Nephron (organoid): ENCODE data around the gene C8G.

ENCODE experiments used
- H3K27ac Mint-ChIP-seq, 3 experiments: 2 replicates each; pipeline ENCODE4 v1.8.0; 2020; ENCODE audit warnings: mixed read lengths in 3 of 3, mild to moderate bottlenecking in 2 of 3, moderate library complexity in 1 of 3
- H3K27me3 Mint-ChIP-seq: 2 replicates; pipeline ENCODE4 v1.8.0; 2021; ENCODE audit warnings: low read depth, mild to moderate bottlenecking, moderate library complexity, mixed read lengths
- H3K36me3 Mint-ChIP-seq: 2 replicates; pipeline ENCODE4 v1.8.0; 2020; ENCODE audit warnings: low read depth, mixed read lengths
- H3K4me1 Mint-ChIP-seq: 2 replicates; pipeline ENCODE4 v1.8.0; 2020; ENCODE audit warnings: mixed read lengths
- H3K4me3 Mint-ChIP-seq, 3 experiments: 2 replicates each; pipeline ENCODE4 v1.8.0; 2020; ENCODE audit warnings: mild to moderate bottlenecking in 3 of 3, mixed read lengths in 3 of 3, moderate library complexity in 2 of 3
- H3K9me3 Mint-ChIP-seq: 2 replicates; pipeline ENCODE4 v1.8.0; 2020; ENCODE audit warnings: mixed read lengths
- TF ChIP-seq, protein P1 (sequence below), 3 experiments: fragments of 200-600 bp; sonication (generic); IDR thresholded peaks; one replicate each; pipeline ENCODE4 v1.5.0; 2021; ENCODE audit warnings: antibody characterized with exemption in 3 of 3; ENCODE audit not compliant: unreplicated experiment in 3 of 3

Gene C8G

DNA sequence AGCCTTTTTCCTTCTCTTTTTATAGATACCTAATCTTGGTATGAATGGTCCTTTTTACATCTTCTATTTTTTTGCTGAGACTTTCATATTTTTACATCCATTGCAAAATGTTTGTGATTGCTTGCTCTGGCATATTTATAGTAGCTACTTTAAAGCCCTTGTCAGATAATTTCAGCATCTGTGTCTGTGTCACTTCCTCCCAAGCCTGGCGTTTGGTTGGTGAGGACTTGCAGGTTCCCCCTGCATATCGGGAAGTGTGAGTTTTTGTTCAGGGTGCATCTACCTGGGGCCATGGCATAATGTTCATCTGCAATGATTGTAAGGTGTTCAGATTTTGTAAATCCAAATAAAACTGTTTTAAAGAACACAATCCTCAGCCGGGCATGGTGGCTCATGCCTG, 9.4 kb upstream of the C8G start:
- peaks cover 8% of the 10 kb centered on the region for H3K9me3 Mint-ChIP-seq
- H3K4me1 Mint-ChIP-seq, result no peaks in the 10 kb centered on the region
- peaks cover 52% of the 10 kb centered on the region for H3K36me3 Mint-ChIP-seq
- H3K27ac Mint-ChIP-seq, result no peak overlapping the region
- H3K4me3 Mint-ChIP-seq, result no peak overlapping the region
- no peaks in the 10 kb centered on the region for H3K27me3 Mint-ChIP-seq
- TF ChIP-seq, protein P1, sequence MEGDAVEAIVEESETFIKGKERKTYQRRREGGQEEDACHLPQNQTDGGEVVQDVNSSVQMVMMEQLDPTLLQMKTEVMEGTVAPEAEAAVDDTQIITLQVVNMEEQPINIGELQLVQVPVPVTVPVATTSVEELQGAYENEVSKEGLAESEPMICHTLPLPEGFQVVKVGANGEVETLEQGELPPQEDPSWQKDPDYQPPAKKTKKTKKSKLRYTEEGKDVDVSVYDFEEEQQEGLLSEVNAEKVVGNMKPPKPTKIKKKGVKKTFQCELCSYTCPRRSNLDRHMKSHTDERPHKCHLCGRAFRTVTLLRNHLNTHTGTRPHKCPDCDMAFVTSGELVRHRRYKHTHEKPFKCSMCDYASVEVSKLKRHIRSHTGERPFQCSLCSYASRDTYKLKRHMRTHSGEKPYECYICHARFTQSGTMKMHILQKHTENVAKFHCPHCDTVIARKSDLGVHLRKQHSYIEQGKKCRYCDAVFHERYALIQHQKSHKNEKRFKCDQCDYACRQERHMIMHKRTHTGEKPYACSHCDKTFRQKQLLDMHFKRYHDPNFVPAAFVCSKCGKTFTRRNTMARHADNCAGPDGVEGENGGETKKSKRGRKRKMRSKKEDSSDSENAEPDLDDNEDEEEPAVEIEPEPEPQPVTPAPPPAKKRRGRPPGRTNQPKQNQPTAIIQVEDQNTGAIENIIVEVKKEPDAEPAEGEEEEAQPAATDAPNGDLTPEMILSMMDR (IDR thresholded peaks at IDR 0.05; ENCODE audit: unreplicated experiment in 3 of 3), result no peak

DNA sequence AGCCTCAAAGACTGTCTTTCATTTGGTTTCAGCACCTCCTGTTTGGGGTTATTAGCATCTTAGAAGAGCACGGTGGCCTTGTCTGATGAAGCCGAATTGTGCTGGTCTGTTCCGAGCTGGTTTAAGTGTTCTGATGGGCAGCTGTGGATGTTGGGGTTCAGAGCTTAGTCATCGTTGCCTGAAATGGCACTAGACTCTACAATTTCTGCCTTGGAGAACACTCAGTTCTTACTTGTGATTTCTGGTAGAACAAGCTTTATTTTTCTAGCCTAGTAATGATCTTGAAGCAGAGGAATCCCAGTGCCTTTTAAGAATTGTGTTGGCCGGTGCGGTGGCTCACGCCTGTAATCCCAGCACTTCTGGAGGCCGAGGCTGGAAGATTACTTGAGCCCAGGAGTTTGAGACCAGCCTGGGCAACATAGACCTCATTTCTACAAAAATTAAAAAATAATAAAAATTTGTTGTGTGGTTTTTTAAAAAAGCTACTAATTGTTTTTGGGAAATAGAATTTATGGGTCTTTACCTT, 8.3 kb upstream of the C8G start:
- Mint-ChIP-seq H3K4me1 (no peaks in the 10 kb centered on the region), H3K9me3 (peaks cover 7% of the 10 kb centered on the region), H3K4me3 (no peak overlapping the region), H3K27ac (no peak overlapping the region), H3K27me3 (no peaks in the 10 kb centered on the region), H3K36me3 (peaks cover 51% of the 10 kb centered on the region)
- TF ChIP-seq, protein P1 (IDR thresholded peaks at IDR 0.05; ENCODE audit: unreplicated experiment in 3 of 3), result no peak

- Mint-ChIP-seq H3K36me3 (peaks cover 50% of the 10 kb centered on the region), H3K9me3 (peaks cover 3% of the 10 kb centered on the region), H3K4me1 (no peaks in the 10 kb centered on the region), H3K27me3 (no peaks in the 10 kb centered on the region), H3K4me3 (no peak overlapping the region), H3K27ac (no peak overlapping the region)
- TF ChIP-seq, protein P1 (IDR thresholded peaks at IDR 0.05; ENCODE audit: unreplicated experiment in 3 of 3), result no peak
Observed at GRCh38 chr9:136937186-136938001, 7.6 kb upstream of the C8G start.

GRCh38 chr9:136939431-136939995, 5.5 kb upstream of the C8G start:
- Mint-ChIP-seq H3K36me3 (peaks cover 34% of the 10 kb centered on the region), H3K27ac (no peak overlapping the region), H3K4me3 (peak overlapping the region in 1 of 3 experiments; percentile 16), H3K27me3 (no peaks in the 10 kb centered on the region), H3K9me3 (no peaks in the 10 kb centered on the region), H3K4me1 (no peaks in the 10 kb centered on the region)
- TF ChIP-seq, protein P1 (IDR thresholded peaks at IDR 0.05; ENCODE audit: unreplicated experiment in 3 of 3), result no peak

- H3K27me3 Mint-ChIP-seq, result no peaks in the 10 kb centered on the region
- no peaks in the 10 kb centered on the region for H3K9me3 Mint-ChIP-seq
- no peak overlapping the region for H3K27ac Mint-ChIP-seq
- no peak overlapping the region for H3K4me3 Mint-ChIP-seq
- H3K4me1 Mint-ChIP-seq, result no peaks in the 10 kb centered on the region
- TF ChIP-seq, protein P1 (IDR thresholded peaks at IDR 0.05; ENCODE audit: unreplicated experiment in 3 of 3), result no peak
- H3K36me3 Mint-ChIP-seq, result peaks cover 30% of the 10 kb centered on the region
Observed at GRCh38 chr9:136939996-136940525, 5.0 kb upstream of the C8G start.
